Tibial nerve (tissue), 4 donors: ENCODE data around the gene SGSM1. TPM values are rescaled to one million over a fixed set of nuclear protein-coding genes. Genes with fewer than 3 reads are reported as not detected.

Experiments used
- DNase-seq, 2 donors: peaks; one replicate each; pipeline ENCODE4 v3.0.0-alpha.2; 2019; ENCODE audit warnings: low spot score in 2 of 2
- H3K27ac ChIP-seq, 4 donors: fragments of 200-600 bp; sonication (generic) in 3 of 4; one replicate each; pipeline ENCODE4 v1.5.1; 2017 to 2019; ENCODE audit warnings: mild to moderate bottlenecking in 1 of 4
- H3K27me3 ChIP-seq, 2 donors: fragments of 200-600 bp; sonication (generic) in 1 of 2; one replicate each; pipeline versions ENCODE4 v1.5.1 to v1.6.0; 2017 to 2019
- H3K36me3 ChIP-seq, 3 donors: fragments of 200-600 bp; sonication (generic); one replicate each; pipeline ENCODE4 v1.5.1; 2018 to 2019
- H3K4me1 ChIP-seq, 4 donors: fragments of 200-600 bp; sonication (generic) in 3 of 4; one replicate each; pipeline ENCODE4 v1.5.1; 2017 to 2019
- H3K4me3 ChIP-seq, 4 donors: fragments of 200-600 bp; sonication (generic) in 3 of 4; one replicate each; pipeline ENCODE4 v1.5.1; 2017 to 2019; ENCODE audit warnings: mild to moderate bottlenecking in 1 of 4, moderate library complexity in 1 of 4
- H3K9me3 ChIP-seq, 4 donors: fragments of 200-600 bp; sonication (generic) in 3 of 4; one replicate each; pipeline ENCODE4 v1.5.1; 2017 to 2019
- EP300 ChIP-seq, 2 donors: sonication (generic); formaldehyde crosslinking; IDR thresholded peaks; one replicate each; pipeline ENCODE4 v1.6.1; 2017; ENCODE audit warnings: antibody characterized with exemption in 2 of 2, mild to moderate bottlenecking in 1 of 2
- POLR2A ChIP-seq, 2 donors: fragments of 450-650 bp; IDR thresholded peaks; one replicate each; pipeline ENCODE4 v1.6.1; 2017; ENCODE audit warnings: antibody characterized with exemption in 2 of 2, mild to moderate bottlenecking in 2 of 2, moderate library complexity in 2 of 2
- WGBS, 2 donors: methylation state at CpG; one replicate each; pipeline ENCODE4 v1.1.5; 2018; 5-methylcytosine and 5-hydroxymethylcytosine counted together
- total RNA-seq, 4 donors: library from RNA; depleted of rRNA; stranded (reverse); fragments of >200 nt; gene quantifications; one replicate each; pipeline ENCODE4 v1.1.0, GENCODE V29; 2016
- TF ChIP-seq, protein P1 (sequence below), 5 experiments: fragments of 200-600 bp in 3 of 5; fragments of 450-650 bp in 2 of 5; sonication (generic) in 3 of 5; IDR thresholded peaks; one replicate each; pipeline ENCODE4 v1.5.1; 2016 to 2019; ENCODE audit warnings: antibody characterized with exemption in 5 of 5, mild to moderate bottlenecking in 3 of 5, moderate library complexity in 2 of 5

SGSM1 gene
- total RNA-seq, 4 donors from 2014 or later: 0.22 to 1.5 (median 0.70) TPM

DNA sequence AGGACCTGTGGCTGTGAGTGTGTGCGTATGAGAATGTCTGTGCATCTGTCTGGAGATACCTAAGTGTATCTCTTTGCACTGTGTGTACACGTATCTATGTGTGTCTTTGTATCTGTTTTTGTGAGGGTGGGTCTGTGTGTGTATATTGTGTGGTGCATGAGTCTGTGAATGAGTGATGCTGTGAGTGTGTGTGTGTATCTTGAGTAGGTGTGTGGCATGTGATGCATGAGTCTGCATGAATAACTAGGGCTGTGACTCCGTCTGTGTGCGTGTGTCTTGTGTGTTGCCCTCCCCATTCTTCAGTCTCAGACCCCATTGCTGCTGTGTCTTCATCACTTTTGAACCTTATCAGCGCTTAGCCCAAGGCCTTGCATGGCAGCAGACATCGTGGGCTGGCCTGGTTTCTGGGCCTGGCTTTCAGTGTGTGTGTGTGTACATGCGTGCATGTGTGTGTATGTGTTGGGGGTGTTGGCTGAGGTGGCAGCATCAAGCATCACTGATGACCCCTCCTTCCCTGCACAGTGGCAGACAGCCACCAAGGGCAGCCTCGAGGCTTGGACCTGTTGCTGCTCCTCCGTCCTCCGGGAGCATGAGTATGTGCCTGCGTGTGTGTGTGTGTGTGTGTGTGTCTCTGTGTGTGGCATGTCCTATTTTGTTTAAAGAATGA is 1.4 kb downstream of the SGSM1 start:
- H3K36me3 ChIP-seq: no peaks in the 10 kb centered on the region
- peak; percentile 23 to 51 for DNase-seq
- H3K4me1 ChIP-seq: peaks cover 0 to 35% (median 3%) of the 10 kb centered on the region in 4 donors
- peak overlapping the region in 1 of 4 donors; percentile 49 for H3K27ac ChIP-seq
- H3K4me3 ChIP-seq: no peak overlapping the region
- 56 to 72% methylated on average over 11 of the region's 11 CpGs for WGBS, 2 donors
- H3K27me3 ChIP-seq: no peaks in the 10 kb centered on the region
- TF ChIP-seq EP300 (IDR thresholded peaks at IDR 0.05) (no peak), POLR2A (IDR thresholded peaks at IDR 0.05) (no peak)
- H3K9me3 ChIP-seq: no peaks in the 10 kb centered on the region

DNA sequence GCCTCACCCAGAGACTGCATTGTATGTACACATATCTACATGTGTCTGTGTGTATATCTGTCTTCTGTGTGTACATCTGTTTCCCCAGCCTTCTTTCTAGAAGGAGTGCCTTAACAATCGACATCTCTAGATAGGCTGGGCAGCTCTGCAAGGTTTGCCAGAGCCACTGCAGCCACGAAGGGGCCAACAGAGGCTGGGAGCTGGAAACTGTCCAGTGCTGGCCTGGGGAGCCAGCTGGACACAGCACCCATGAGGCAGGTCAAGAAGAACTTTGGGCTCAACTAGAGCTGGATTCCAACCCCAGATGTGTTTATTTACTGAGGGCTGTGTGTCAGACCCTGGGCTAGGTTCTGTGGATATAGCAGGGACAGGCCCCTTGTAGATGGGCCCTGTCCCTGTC is 3.3 kb downstream of the SGSM1 start:
- TF ChIP-seq EP300 (IDR thresholded peaks at IDR 0.05) (no peak), POLR2A (IDR thresholded peaks at IDR 0.05) (no peak)
- TF ChIP-seq, protein P1, sequence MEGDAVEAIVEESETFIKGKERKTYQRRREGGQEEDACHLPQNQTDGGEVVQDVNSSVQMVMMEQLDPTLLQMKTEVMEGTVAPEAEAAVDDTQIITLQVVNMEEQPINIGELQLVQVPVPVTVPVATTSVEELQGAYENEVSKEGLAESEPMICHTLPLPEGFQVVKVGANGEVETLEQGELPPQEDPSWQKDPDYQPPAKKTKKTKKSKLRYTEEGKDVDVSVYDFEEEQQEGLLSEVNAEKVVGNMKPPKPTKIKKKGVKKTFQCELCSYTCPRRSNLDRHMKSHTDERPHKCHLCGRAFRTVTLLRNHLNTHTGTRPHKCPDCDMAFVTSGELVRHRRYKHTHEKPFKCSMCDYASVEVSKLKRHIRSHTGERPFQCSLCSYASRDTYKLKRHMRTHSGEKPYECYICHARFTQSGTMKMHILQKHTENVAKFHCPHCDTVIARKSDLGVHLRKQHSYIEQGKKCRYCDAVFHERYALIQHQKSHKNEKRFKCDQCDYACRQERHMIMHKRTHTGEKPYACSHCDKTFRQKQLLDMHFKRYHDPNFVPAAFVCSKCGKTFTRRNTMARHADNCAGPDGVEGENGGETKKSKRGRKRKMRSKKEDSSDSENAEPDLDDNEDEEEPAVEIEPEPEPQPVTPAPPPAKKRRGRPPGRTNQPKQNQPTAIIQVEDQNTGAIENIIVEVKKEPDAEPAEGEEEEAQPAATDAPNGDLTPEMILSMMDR (IDR thresholded peaks at IDR 0.05): no peak
- Histone ChIP-seq H3K36me3 (no peaks in the 10 kb centered on the region), H3K27ac (peak overlapping the region in 1 of 4 donors; percentile 56), H3K27me3 (no peaks in the 10 kb centered on the region), H3K9me3 (no peaks in the 10 kb centered on the region), H3K4me1 (peaks cover 0 to 35% (median 3%) of the 10 kb centered on the region in 4 donors), H3K4me3 (no peak overlapping the region)
- no peak for DNase-seq
- WGBS, 2 donors: 30 to 34% methylated on average over 2 of the region's 2 CpGs

DNA sequence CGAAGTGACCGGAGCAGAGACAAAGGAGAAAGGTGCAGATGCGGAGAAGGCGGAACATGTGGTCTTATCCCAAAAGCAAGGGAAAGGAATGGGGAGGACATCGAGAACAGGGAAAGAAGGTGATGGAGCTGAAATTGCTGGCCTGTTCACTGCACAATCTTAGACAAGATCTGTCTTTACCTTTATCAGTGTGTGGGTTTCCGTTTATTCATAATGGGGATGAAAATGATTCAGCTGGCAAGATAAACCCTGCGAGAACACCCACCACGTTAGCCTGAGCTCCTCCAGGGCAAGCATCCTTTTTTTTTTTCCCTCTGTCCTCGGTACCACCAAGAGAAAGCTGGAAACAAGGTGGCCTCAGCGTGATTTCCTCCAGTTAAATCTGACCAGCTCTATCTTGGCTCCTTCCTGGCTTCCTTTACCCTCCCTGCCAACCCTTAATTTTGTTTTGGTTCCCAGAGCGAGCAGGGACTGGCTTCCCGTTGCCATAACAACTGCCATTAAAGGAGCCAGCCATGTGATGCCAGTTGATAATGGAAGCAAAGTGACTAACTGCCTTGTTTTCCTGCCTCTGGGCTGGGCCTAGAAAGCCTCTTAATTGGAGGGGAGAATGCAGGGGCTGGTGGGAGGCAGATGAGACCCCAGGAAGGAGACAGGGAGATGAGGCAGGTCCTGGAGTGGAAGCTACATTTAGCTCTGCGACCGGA is 4.2 kb downstream of the SGSM1 start:
- Histone ChIP-seq H3K9me3 (peaks cover 0 to under 1% (median 0%) of the 10 kb centered on the region in 4 donors), H3K4me3 (no peak overlapping the region), H3K36me3 (no peaks in the 10 kb centered on the region), H3K27ac (peak overlapping the region in 2 of 4 donors; percentile 54 to 56), H3K4me1 (peaks cover 0 to 35% (median 3%) of the 10 kb centered on the region in 4 donors), H3K27me3 (no peaks in the 10 kb centered on the region)
- DNase-seq: no peak
- TF ChIP-seq EP300 (IDR thresholded peaks at IDR 0.05): peak in 1 of 2 donors; percentile 20
- TF ChIP-seq, protein P1 (IDR thresholded peaks at IDR 0.05): no peak
- 58 to 60% methylated on average over 14 of the region's 14 CpGs for WGBS, 2 donors

- peaks cover 0 to 7% (median 0%) of the 10 kb centered on the region in 4 donors for H3K9me3 ChIP-seq
- no peak for TF ChIP-seq EP300 (IDR thresholded peaks at IDR 0.05)
- TF ChIP-seq, protein P1 (IDR thresholded peaks at IDR 0.05): no peak
- no peak overlapping the region for H3K4me3 ChIP-seq
- no peaks in the 10 kb centered on the region for H3K36me3 ChIP-seq
- WGBS, 2 donors: 73 to 78% methylated on average over 13 of the region's 13 CpGs
- DNase-seq: no peak
- peaks cover 0 to 18% (median 0%) of the 10 kb centered on the region in 4 donors for H3K4me1 ChIP-seq
- no peaks in the 10 kb centered on the region for H3K27me3 ChIP-seq
- no peak overlapping the region for H3K27ac ChIP-seq
These were observed 7.2 kb downstream of the SGSM1 start for GRCh38 chr22:24812950-24813775.

DNA sequence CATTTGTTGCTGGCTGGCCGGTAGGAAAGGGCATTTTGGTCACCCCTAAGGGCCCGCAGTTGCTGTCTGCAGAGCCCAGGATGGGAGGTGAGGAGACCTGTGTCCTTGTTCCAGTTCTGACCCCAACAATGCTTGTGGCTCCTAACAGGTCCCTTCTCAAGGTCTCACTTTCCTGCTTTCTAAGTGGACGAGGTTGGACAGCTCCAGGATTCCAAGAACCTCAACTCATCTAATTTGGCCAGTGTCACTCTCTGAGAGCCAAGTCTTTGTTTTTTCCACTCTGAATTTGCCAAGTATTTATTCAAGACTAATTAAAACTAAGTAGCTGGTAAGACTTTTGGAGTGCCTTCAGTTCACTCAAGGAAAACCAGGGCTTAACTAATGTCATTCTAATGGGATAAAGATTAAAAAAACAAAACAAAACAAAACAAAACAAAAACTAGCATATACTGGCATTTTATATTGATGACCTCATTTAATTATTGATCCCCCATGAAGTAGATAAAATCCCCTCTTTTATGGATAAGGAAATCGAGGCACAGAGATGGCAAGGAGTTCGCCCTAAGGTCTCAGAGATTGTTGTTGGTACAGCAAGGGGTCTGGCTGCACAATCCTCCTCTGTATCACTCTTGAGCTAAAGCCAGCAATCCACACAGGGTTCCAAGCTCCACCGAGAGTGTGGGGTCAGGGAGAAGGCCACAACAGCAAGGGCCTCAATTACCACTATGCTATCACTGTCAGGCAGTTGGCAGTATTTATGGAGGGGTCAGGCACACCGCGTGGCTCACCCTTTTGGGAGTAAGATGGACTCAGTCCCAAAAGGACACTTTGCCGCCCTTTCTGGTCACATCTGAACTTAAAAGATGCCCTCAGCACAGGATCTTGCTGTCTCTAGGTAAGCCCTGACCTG is 8.1 kb downstream of the SGSM1 start:
- Histone ChIP-seq H3K4me3 (no peak overlapping the region), H3K27me3 (no peaks in the 10 kb centered on the region), H3K9me3 (peaks cover 0 to 7% (median 0%) of the 10 kb centered on the region in 4 donors), H3K36me3 (no peaks in the 10 kb centered on the region), H3K4me1 (peaks cover 0 to 17% (median 0%) of the 10 kb centered on the region in 4 donors), H3K27ac (no peak overlapping the region)
- DNase-seq: no peak
- WGBS, 2 donors: 57 to 64% methylated on average over 8 to 9 of the region's 9 CpGs
- TF ChIP-seq, protein P1 (IDR thresholded peaks at IDR 0.05): no peak
- TF ChIP-seq EP300 (IDR thresholded peaks at IDR 0.05): no peak
- no peak for TF ChIP-seq POLR2A (IDR thresholded peaks at IDR 0.05)
